Astrocyte (in vitro differentiated cells and primary cell): ENCODE measurements around the gene RPUSD4. TPM values are rescaled to one million over a fixed set of nuclear protein-coding genes. Genes with fewer than 3 reads are reported as not detected.

Experiments
- DNase-seq: peaks from one replicate; pipeline ENCODE4 v3.0.0-alpha.2; 2010; ENCODE audit warnings: low read depth
- FAIRE-seq: peaks from 2 replicates; lab custom pipeline; 2011; peaks lifted over from hg19 to GRCh38; lab: Jason Lieb, UNC
- H2AFZ ChIP-seq: 2 replicates; pipeline ENCODE4 v1.6.0; 2012; ENCODE audit warnings: low read depth, low read length, inconsistent platforms
- H3K27ac ChIP-seq: 2 replicates; pipeline ENCODE4 v1.5.1; 2011; ENCODE audit warnings: low read depth, low read length, inconsistent platforms
- H3K27me3 ChIP-seq: 2 replicates; pipeline ENCODE4 v1.6.0; 2011; ENCODE audit warnings: low read length, inconsistent platforms; ENCODE audit not compliant: insufficient read depth
- H3K36me3 ChIP-seq: 2 replicates; pipeline ENCODE4 v1.5.1; 2011; ENCODE audit warnings: low read length, inconsistent platforms; ENCODE audit not compliant: insufficient read depth
- H3K4me1 ChIP-seq: 2 replicates; pipeline ENCODE4 v1.5.1; 2011; ENCODE audit warnings: low read length, inconsistent platforms; ENCODE audit not compliant: insufficient read depth
- H3K4me2 ChIP-seq: 2 replicates; pipeline ENCODE4 v1.6.0; 2012; ENCODE audit warnings: low read length, inconsistent platforms
- H3K4me3 ChIP-seq: 2 replicates; pipeline ENCODE4 v1.5.1; 2011; ENCODE audit warnings: low read depth, mild to moderate bottlenecking, low read length, inconsistent platforms; ENCODE audit not compliant: insufficient read depth
- H3K79me2 ChIP-seq: 2 replicates; pipeline ENCODE4 v1.6.0; 2012; ENCODE audit warnings: mild to moderate bottlenecking, low read length, inconsistent platforms; ENCODE audit not compliant: insufficient read depth
- H3K9ac ChIP-seq: 2 replicates; pipeline ENCODE4 v1.6.0; 2012; ENCODE audit warnings: mild to moderate bottlenecking, low read length, inconsistent platforms
- H3K9me3 ChIP-seq: 2 replicates; pipeline ENCODE4 v1.5.1; 2012; ENCODE audit warnings: low read depth, mild to moderate bottlenecking, low read length, inconsistent platforms; ENCODE audit not compliant: insufficient read depth
- H4K20me1 ChIP-seq: 2 replicates; pipeline ENCODE4 v1.6.0; 2012; ENCODE audit warnings: low read length, inconsistent platforms; ENCODE audit not compliant: insufficient read depth
- H3K27ac Mint-ChIP-seq: one replicate; pipeline ENCODE4 v1.8.0; 2021; ENCODE audit warnings: mild to moderate bottlenecking, mixed read lengths; ENCODE audit not compliant: unreplicated experiment
- H3K27me3 Mint-ChIP-seq: one replicate; pipeline ENCODE4 v1.8.0; 2021; ENCODE audit warnings: low read depth, mixed read lengths; ENCODE audit not compliant: unreplicated experiment
- H3K36me3 Mint-ChIP-seq: one replicate; pipeline ENCODE4 v1.8.0; 2021; ENCODE audit warnings: low read depth, mixed read lengths; ENCODE audit not compliant: unreplicated experiment
- H3K4me1 Mint-ChIP-seq: one replicate; pipeline ENCODE4 v1.8.0; 2021; ENCODE audit warnings: low read depth, mixed read lengths; ENCODE audit not compliant: unreplicated experiment
- H3K4me3 Mint-ChIP-seq: one replicate; pipeline ENCODE4 v1.8.0; 2021; ENCODE audit warnings: mild to moderate bottlenecking, moderate library complexity, mixed read lengths; ENCODE audit not compliant: unreplicated experiment
- H3K9me3 Mint-ChIP-seq: one replicate; pipeline ENCODE4 v1.8.0; 2021; ENCODE audit warnings: mild to moderate bottlenecking, mixed read lengths; ENCODE audit not compliant: unreplicated experiment
- CTCF ChIP-seq: IDR thresholded peaks from 2 replicates; pipeline ENCODE4 v1.5.1; 2011; ENCODE audit warnings: low read depth, mild to moderate bottlenecking, inconsistent platforms, low read length, moderate library complexity; ENCODE audit not compliant: insufficient read depth
- EZH2 ChIP-seq: IDR thresholded peaks from 2 replicates; pipeline ENCODE4 v1.6.1; 2012; ENCODE audit warnings: mild to moderate bottlenecking, low read length, inconsistent platforms; ENCODE audit not compliant: insufficient read depth
- total RNA-seq: library from RNA; stranded (reverse); gene quantifications from 2 replicates; pipeline ENCODE4 v1.2.1, GENCODE V29; 2021

The RPUSD4 gene
- total RNA-seq, 1 donor from 2014 or later: 21.6 TPM

GRCh38 chr11:126173257-126173656, 38.2 kb downstream of the RPUSD4 start:
- H3K36me3 ChIP-seq: no peaks in the 10 kb centered on the region
- no peaks in the 10 kb centered on the region for H3K9me3 ChIP-seq
- DNase-seq: no peak
- no peak for FAIRE-seq
- Mint-ChIP-seq H3K27ac (no peak overlapping the region), H3K4me3 (no peak overlapping the region), H3K27me3 (peaks cover 30% of the 10 kb centered on the region), H3K36me3 (no peaks in the 10 kb centered on the region), H3K4me1 (peaks cover 2% of the 10 kb centered on the region), H3K9me3 (peaks cover 1% of the 10 kb centered on the region)
- H3K27ac ChIP-seq: no peak overlapping the region
- no peak overlapping the region for H3K4me2 ChIP-seq
- H2AFZ ChIP-seq: no peak overlapping the region
- H3K4me3 ChIP-seq: no peak overlapping the region
- peaks cover 5% of the 10 kb centered on the region for H3K27me3 ChIP-seq
- no peaks in the 10 kb centered on the region for H4K20me1 ChIP-seq
- H3K9ac ChIP-seq: no peak overlapping the region
- H3K4me1 ChIP-seq: no peaks in the 10 kb centered on the region
- no peaks in the 10 kb centered on the region for H3K79me2 ChIP-seq
- TF ChIP-seq EZH2: no peak
- no peak for TF ChIP-seq CTCF

DNA sequence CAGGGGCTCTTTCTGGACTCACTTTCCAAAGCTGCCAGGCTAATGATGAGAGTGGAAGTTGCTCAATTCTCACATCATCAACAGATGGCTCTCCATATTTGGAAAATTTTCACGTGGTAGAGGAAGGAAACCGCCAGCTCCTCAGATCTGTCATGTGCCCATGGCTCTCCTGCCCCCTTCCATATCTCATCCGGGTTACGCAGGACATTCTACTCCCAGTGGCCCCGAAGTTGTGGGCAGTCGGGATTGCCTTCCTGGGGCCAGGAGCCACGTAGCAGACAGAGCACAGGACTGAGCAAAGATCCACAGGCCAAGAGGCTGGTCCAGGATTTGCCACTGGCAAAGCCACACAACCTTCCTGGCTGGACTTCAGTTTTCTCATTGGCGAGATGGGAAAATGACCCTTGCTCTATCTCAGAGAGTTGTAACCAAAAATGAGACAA, 38.8 kb downstream of the RPUSD4 start:
- peaks cover 5% of the 10 kb centered on the region for H3K27me3 ChIP-seq
- H2AFZ ChIP-seq: no peak overlapping the region
- Mint-ChIP-seq H3K9me3 (peaks cover 1% of the 10 kb centered on the region), H3K4me1 (peaks cover 2% of the 10 kb centered on the region), H3K27me3 (peaks cover 30% of the 10 kb centered on the region), H3K36me3 (no peaks in the 10 kb centered on the region), H3K4me3 (no peak overlapping the region), H3K27ac (no peak overlapping the region)
- no peaks in the 10 kb centered on the region for H3K79me2 ChIP-seq
- no peaks in the 10 kb centered on the region for H3K4me1 ChIP-seq
- H3K9ac ChIP-seq: no peak overlapping the region
- H3K4me3 ChIP-seq: no peak overlapping the region
- FAIRE-seq (no peak), DNase-seq (no peak)
- H3K9me3 ChIP-seq: no peaks in the 10 kb centered on the region
- no peak overlapping the region for H3K4me2 ChIP-seq
- H3K27ac ChIP-seq: no peak overlapping the region
- no peak for TF ChIP-seq CTCF
- TF ChIP-seq EZH2: no peak
- no peaks in the 10 kb centered on the region for H3K36me3 ChIP-seq
- H4K20me1 ChIP-seq: no peaks in the 10 kb centered on the region

- Histone ChIP-seq H3K4me3 (no peak overlapping the region), H3K9me3 (no peaks in the 10 kb centered on the region), H3K9ac (no peak overlapping the region), H3K79me2 (no peaks in the 10 kb centered on the region), H2AFZ (no peak overlapping the region), H3K27me3 (peaks cover 5% of the 10 kb centered on the region), H3K36me3 (no peaks in the 10 kb centered on the region), H3K4me1 (no peaks in the 10 kb centered on the region), H4K20me1 (no peaks in the 10 kb centered on the region), H3K27ac (no peak overlapping the region), H3K4me2 (no peak overlapping the region)
- Mint-ChIP-seq H3K36me3 (no peaks in the 10 kb centered on the region), H3K27me3 (peaks cover 27% of the 10 kb centered on the region), H3K27ac (no peak overlapping the region), H3K4me3 (no peak overlapping the region), H3K9me3 (peaks cover 1% of the 10 kb centered on the region), H3K4me1 (no peaks in the 10 kb centered on the region)
- DNase-seq (no peak), FAIRE-seq (no peak)
- no peak for TF ChIP-seq EZH2
- TF ChIP-seq CTCF: no peak
These were observed 42.2 kb downstream of the RPUSD4 start for GRCh38 chr11:126169291-126169690.
